ENCODE results near the gene TMEM91.

DNA sequence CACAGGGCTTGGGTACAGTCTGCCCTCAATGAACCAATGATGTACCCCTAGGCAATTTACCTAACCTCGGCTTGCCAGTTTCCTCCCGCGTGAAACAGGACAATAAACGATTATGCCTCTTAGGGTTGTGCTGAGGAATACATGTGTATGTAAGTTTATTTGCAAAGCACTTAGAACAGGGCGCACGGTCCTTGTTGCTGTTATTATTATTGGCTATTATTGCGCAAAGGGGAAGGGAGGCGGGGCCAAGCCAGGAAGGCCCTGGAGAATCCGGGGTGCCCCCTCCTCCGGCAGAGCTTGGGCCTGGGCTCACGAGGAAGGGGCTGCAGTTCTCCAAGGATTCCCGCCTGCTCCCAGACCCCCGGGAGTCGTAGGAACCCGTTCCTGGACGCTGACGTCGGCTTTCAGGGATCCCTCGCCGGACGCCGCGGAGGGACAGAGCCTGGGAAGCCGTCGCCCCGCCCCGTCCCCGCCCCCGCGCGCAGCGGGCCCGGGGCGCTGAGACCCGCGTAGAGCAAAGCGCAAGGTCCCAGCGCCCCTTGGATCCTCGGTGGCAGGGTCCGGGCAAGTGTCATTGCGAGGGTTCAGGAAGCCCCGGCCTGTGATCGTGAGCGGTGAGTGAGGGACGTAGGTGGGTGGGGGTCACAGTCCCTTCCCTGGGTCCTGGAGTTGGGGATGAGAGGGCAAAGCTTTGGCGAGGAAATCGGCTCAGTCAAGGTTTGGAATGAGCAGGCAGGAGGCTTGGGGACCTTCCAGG lies at the start of gene TMEM91:
- no peak for TF ChIP-seq MAFK (conservative IDR thresholded peaks at IDR 0.05 in 1 of 2, IDR thresholded peaks at IDR 0.05 in 1 of 2; ENCODE audit: low read length in 2 of 2)
- TF ChIP-seq EZH2 (conservative IDR thresholded peaks at IDR 0.05; ENCODE audit: low read depth, low read length) = no peak

Data from HepG2 (cell line).